Fibroblast of villous mesenchyme (primary cell): Measurements from ENCODE around the gene MT1F. TPM values are rescaled to one million over a fixed set of nuclear protein-coding genes. Genes with fewer than 3 reads are reported as not detected.
"Not testable (repeated sequence)": the region's sequence is repeated elsewhere in the genome, so short reads cannot be mapped to it uniquely, and the experiment has no call there.

Experiments used
- DNase-seq: peaks from one replicate; pipeline ENCODE4 v3.0.0-alpha.2; 2010; ENCODE audit warnings: low read depth
- H3K4me3 ChIP-seq: 2 replicates; pipeline ENCODE4 v1.5.1; 2011; ENCODE audit warnings: low read depth, mild to moderate bottlenecking, low read length
- CTCF ChIP-seq: IDR thresholded peaks from 2 replicates; pipeline ENCODE4 v1.5.1; 2012; ENCODE audit warnings: low read depth, mild to moderate bottlenecking, low read length; ENCODE audit not compliant: insufficient read depth
- total RNA-seq: library from RNA; depleted of rRNA; stranded (reverse); fragments of >200 nt; gene quantifications from 2 replicates; pipeline ENCODE4 v1.2.3, GENCODE V29; 2012

MT1F gene
- total RNA-seq, 1 donor: not detected

GRCh38 chr16:56669005-56669839 lies 11.5 kb downstream of the MT1F start, which contains the start of gene MT1H:
MT1H (plus strand) TSS chr16:56669814; CDS start chr16:56669885, 71 bp downstream.
- no peak for DNase-seq
- no peak within 1 kb of the TSS for H3K4me3 ChIP-seq
- no peak for TF ChIP-seq CTCF

- no peak for TF ChIP-seq CTCF
- no peak overlapping the region for H3K4me3 ChIP-seq
Observed at GRCh38 chr16:56669840-56670619, 12.3 kb downstream of the MT1F start.

GRCh38 chr16:56670620-56670934 lies 12.8 kb downstream of the MT1F start:
- no peak for TF ChIP-seq CTCF
- DNase-seq: no peak

More at GRCh38 chr16:56669840-56670619, 12.3 kb downstream of the MT1F start:
- DNase-seq: no peak

GRCh38 chr16:56671691-56672090 lies 13.9 kb downstream of the MT1F start:
- not testable (repeated sequence) for H3K4me3 ChIP-seq, DNase-seq

More at GRCh38 chr16:56670620-56670934, 12.8 kb downstream of the MT1F start:
- H3K4me3 ChIP-seq: no peak overlapping the region

- not testable (repeated sequence) for H3K4me3 ChIP-seq, DNase-seq
Observed at GRCh38 chr16:56672171-56672570, 14.4 kb downstream of the MT1F start.

GRCh38 chr16:56672761-56673536 lies 15.2 kb downstream of the MT1F start:
- DNase-seq: no peak
- no peak for TF ChIP-seq CTCF
- H3K4me3 ChIP-seq: no peak overlapping the region

- H3K4me3 ChIP-seq: no peak overlapping the region
- peak; percentile 62 for TF ChIP-seq CTCF
- peak; percentile 33 for DNase-seq
Observed at GRCh38 chr16:56673921-56674320, 16.2 kb downstream of the MT1F start.

- H3K4me3 ChIP-seq: not testable (repeated sequence)
Observed at GRCh38 chr16:56674570-56674969, 16.8 kb downstream of the MT1F start.

More at GRCh38 chr16:56674570-56674969, 16.8 kb downstream of the MT1F start:
- not testable (repeated sequence) for DNase-seq
